GM19324 (cell line): Measurements from ENCODE around the gene CD200R1L.

ENCODE experiments used
- ATAC-seq: cut with Tn5 transposase; IDR thresholded peaks from one replicate; pipeline ENCODE4 v1.9.1; 2021; ENCODE audit warnings: mild to moderate bottlenecking, moderate library complexity; ENCODE audit not compliant: unreplicated experiment, low FRiP score

CD200R1L gene

DNA sequence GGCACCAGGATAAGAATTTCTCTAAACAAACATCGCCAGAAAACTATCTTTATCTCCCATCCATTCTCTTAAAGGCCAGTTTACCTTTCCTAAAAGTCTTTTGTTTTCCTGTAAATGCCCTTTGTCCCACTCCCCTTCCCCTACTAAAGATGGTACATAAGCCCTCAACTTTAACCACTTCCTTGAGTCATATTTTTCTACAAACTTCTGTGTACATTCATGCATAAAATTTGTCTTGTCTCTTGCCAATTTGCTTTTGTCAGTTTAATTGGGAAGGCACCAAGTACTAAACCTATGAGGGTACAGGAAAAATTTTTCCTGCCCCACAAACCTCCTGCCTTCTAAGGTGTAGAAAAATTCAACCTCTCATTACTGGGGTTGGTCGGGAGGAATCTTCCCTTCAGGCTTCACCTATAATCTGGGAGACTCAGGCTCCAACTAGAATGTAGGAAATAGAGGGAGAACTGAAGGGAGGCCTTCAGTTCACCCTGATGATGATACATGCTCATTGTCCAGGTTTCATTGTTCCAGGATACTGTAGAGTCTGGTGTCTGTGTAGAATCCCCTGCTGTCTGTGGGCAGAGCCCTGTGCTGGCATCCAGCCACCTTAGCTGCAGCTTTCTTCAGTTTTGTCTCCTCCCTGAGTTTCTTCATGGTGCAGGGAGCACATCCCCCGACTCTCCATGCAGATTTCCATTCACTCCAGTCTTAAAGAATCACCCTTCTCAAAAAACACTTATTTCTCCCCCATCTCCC, 53.2 kb downstream of the CD200R1L start:
- ATAC-seq: no peak

DNA sequence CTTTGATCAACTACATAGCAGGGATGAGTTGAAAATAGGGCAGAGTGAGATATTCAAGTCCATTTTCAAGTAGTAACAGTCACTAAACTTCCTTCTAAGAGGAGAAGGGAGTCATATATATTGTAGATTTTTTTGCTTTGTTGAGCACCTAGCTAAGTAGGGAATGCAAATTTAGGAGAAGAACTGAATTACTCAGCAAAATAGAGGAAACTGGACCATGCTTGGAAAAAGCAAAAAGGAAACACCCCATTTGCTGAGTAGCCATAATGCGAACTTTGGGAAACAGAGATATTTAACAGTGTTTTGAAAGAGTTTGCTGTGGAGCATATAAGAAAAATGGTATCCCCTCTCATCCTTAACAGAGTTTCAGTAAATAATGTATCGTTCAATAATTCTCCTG, 54.9 kb downstream of the CD200R1L start:
- ATAC-seq: no peak

DNA sequence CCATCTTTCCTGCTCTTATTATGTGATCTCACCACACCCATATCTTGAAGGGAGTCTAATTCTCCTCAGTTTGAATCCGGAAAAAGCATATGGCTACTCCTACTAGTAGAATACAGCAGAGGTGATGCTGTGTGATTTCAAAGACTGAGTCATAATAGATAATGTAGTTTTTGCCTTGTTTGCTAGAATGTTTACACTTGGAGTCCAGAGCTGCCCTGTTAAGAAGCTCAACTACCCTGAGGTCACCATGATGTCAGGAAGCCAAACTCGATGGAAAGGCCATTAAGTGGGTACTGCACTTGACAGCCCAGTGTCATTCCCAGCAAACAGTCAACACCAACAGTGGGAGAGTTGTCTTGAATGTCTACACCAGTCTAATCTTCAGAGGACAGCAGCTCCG, 56.9 kb downstream of the CD200R1L start:
- no peak for ATAC-seq

DNA sequence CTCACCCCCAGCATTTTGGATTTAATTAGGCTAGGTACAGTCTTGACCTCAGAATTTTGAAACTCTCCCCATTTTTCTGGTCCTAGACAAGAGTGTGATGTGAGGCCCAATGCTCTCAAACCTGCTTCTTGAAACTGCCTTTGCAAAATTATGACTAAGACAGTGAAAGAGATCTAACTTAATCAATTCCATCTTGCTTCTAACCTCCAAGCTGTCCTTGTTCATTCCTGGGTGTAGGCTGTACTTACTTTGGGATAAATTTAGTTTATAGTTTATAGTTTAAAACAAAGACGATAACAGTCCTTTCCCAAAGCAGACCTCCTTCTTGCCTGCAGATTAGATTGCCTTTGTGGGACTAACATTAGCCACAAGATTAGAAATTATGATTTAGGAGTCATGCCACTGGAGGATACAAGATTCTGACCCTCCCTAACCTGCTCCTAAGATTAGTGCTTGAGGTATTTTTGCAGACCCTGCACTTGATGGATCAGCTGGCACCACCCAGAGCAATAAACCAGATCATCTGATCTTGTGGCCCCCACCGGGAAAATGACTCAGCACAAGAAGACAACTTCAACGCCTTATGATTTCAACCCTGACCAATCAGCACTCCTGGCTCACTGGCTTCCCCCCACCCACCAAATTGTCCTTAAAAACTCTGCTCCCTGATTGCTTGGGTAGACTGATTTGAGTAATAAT, 59.6 kb downstream of the CD200R1L start:
- ATAC-seq: no peak

DNA sequence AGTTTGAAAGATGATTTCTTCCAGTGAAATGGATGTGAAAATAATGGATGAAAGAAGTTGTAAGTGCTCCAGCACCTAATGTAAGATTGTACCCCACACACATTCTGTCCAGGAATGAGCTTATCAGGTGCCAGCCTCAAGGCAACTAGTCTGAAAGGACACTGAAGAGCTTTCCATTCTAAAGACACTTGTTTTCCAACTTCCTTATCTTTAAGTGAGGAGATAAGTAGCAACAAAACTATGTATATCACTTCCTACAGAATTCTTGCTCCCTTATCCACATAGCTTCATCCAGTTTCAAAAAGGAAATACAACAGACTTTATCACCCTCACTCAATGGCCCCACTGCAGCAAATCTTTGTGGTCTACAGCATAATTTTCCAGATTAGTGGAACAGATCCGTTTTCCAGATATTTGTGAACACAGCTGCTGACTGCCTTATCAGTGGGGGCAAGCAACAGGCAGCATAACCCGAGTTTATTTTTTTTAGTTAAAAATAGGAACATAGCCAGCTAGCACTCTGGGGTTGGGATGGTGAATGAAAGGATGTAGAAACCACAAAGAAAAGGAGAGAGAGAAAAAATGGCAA, 60.6 kb downstream of the CD200R1L start:
- no peak for ATAC-seq

DNA sequence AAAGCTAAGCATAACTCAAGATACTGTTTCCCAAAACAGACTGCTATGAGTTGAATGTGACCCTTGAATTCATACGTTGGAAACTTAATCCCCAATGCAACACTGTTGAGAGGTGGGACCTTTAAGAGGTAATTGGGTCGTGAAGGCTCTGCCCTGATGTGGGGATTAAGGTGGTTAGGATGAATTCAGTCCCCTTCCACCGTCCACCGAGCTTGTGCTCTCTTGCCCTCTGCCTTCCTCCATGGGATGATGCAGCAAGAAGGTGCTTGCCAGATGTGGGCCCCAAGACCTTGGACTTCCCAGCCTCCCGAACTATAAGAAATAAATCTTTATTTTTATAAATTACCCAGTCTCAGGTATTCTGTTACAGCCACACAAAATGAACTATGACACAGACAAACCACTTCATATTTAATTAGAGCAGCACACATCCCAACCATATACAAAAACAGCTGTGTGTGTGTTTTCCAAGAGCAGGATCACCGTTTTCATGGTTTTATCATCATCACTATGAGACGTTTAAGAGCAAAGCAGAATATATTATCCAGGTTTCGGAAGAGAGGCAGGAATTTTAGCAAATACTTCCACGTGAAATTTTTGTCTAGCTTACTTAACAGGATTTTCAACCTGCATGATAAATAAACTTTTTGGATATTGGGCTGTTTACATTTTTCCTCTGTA, 61.2 kb downstream of the CD200R1L start:
- ATAC-seq: no peak

DNA sequence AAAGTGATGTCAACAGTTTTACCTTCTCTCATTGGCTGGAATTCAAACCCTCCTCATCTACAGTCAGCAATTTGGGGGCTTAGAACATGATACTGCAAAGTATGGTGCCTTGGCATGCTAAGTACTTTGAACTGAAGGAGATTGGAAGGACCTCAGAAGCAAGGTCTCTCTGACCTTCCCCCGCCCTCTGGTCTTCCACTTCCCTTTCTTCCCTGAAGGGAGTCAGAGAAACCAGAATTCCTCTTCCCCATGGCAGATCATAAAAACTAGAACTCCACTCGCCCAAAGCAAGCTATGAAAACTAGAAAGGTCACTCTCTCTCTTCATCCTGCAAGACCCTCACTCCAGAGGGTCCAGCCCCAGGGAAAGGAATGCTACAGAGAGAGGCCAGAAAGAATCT, 64.2 kb downstream of the CD200R1L start:
- no peak for ATAC-seq

DNA sequence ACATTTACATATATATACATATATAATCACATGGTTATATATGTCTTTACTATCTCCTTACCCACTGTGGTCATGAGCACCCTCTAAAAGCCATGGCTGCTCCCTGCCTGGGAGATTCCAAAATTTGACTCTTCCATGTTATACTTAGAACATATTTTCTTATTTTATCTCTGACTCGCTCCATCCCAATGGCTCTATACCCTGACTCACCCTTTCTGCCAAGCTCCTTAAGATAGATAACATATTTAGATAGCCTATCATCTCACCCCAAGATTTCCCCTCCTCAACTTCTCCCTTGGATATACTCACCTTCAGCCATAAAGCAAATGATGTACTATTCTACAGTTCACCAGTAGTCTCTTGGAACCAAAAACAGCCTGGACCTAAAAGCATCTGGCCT, 65.1 kb downstream of the CD200R1L start:
- ATAC-seq: no peak

DNA sequence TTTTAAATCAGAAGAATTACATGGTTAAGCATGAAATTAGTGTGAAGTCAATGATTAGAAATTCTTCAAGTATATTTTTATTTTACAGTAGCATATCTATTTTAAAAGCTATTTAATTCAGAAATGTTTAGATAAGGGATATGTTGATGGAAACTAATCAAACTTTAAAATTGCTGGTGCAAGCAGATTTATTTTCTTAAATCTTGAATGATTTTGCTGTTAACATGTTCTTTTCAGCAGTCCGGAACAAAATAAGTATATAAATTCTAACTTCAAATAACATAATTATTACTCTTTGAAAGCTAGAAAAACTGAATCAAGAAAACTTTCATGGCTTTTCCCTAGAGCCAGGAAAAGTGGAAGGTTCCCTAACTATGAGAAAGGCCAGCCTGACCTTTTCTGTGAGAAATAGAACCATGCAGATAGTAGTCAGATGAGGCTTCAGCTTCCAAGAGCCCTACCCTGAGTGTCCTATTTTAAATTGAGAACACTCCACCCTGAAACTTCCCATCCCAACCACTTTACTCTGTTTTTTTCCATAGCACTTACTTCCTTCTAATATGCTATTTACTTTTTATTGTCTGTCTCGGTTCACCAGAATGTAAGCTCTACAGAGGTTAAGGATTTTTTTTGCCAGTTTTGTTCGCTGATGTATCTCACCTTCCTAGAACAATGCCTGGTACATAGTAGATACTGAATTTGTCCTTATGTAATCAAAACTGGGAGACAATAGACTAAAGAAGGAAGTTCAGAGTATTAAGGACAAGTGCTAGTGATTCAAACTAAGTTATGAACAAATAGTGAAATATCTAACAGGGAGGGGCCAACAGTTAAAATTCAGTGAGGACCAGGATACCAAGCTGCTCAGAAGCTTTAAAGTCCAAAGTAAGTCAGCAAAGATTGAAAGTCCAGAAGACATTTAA, 66.8 kb downstream of the CD200R1L start:
- ATAC-seq: no peak

DNA sequence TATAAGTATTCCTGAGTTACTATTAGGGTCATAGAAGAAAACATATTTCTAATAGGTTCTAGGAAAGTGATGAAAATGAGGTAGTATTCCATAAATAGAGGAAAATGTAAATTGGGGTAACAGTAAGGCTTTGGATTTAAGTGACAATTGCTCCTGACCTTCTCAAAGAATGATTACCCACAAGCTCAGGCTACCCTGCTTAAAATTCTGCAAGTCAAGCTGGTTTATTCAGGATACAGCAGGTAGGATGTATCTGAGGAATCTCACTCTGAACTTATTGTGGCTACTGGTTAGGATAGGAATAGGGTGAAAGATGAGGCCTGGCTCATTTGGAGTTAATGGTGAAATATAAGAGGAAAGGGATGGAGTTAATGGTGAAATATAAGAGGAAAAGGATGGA, 67.7 kb downstream of the CD200R1L start:
- no peak for ATAC-seq

DNA sequence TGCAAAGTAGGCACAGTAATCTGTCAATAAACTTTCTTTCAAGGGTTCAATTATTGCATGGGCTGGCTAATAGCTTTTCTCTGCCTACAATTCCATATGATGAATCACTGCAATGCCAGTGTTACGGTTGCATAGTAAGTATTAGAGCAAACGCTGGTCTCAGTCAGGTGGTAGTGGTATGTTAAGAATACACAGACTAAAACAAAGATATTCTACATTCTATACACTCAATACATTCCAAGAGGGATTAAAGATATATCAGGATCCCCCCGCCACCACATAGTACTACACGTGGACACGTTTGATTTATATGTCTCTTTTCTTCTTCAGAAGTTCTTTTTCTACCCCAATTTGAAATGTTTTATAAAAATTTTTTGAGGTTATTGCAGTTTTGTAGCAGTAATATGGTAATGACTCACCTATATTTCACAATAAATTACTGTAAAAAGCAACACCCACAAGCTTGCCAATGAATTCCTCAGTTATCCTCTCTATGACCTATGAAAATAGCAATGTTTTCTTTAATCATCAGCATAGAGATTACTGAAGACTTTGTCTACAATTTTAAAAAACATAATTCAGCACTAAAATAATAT, 68.2 kb downstream of the CD200R1L start:
- no peak for ATAC-seq

DNA sequence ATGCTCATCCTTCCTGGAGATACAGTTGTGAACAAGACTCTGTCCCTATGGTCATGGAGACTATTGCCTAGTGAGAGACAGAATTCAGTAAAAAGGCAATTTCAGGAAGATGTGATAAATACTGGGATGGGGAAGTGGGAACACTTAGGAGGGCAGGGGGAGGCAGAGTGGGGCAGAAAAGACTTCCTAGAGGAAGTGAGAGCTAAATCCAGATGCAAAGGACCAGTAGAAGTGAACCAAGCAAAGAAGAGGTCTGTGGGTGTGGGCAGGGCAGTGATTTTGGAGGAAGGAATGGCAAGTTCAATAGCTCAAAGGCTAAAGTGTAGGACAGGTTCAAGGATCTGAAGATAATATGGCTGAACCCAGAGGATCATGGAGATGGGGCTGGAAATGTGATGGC, 68.9 kb downstream of the CD200R1L start:
- no peak for ATAC-seq

DNA sequence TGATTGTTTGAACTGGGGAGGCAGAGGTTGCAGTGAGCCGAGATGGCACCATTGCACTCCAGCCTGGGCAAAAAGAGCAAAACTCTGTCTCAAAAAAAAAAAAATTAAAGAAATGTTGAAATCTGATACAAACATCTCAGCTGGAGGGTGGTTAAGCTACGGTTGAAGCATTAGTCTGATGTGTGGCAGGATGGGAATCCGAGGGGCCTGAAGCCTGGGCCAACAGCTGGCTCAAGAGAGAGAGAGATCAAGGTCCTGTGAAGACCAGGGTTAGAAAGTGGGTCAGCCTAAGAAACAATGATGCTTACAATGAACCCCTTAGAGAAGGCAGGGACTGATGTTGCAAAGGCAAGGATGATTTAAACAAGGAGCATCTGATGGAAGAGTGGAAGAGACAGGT, 69.8 kb downstream of the CD200R1L start:
- no peak for ATAC-seq

DNA sequence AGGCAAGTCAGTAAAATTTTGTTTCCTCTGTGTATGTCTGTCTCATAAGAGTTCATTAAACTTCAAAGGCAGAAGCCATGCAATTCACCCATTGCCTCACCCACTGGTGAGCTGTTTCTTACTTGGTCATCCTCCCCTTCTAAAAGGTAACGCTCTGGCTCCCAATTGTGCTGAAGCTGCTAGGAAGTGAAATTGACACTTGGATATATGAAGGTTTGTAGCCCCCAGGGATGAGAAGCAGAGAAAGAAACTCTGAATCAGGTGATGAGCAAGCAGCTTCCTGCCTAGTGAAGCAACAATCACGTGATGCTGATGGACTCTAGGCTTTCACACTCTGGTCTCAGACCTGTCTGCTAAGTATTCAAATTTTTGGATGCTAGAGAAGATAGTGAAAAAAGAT, 70.7 kb downstream of the CD200R1L start:
- peak; percentile 47 for ATAC-seq

DNA sequence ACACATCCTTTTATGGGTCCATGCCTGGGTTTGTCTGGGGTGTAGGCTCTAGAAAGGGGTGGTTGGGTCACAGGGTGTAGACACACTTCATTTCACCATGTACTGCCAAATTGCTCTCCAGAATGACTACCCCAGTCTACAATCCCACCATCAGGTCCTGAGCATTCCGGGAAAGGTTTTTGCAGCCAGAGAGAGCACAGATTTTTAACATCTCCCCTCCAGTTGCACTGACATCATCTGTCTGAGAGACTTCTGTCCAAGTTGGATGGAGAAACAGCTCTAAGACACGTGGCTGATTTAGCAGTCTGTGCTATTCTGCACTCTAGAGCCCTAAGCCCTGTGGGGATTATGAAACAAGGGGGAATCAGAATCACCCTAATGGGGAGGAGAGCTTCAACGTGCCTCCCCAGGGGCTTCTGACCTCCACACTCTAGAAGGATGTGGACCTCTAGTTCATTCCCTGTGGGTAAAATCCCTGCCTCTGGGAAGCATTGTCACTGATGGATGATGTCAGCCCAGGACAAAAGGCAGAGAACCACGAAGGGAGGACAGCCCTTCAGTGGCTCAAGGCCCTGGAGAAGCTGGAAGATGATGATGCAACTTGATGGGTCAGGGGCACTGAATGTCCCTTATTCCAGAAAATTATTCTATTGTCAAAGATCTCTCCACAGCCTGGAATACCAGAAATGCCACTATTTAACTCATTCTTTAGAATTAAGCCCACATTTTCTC, 71.5 kb downstream of the CD200R1L start:
- no peak for ATAC-seq

DNA sequence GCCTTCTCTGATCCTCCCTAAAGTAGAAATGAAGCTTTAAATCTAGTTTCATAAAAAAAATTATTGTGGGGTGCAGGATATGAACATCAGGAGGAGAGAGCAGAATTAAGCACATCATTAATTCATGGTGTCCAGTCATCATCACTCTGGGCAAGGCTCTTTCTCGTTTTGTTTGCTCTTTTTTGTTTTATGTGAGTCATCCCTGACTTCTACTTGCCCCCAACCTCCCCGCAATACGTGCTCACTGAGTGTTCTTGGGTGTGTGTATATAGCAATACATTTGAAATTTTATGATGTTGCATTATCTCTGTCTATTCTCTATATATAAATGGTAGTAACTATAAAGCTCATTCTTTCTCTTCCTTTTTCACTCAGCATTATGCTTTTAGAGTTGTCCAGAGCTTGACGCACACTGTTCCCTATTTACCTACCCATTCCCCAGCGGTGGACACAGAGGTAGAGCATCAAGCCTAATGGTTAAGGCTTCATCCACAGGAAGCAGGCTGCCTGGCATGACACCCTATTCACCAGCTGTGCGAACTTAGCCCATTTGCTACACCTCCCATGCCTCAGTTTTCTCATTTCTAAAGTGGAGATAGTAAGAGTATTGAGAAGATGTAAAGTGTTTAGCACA, 72.3 kb downstream of the CD200R1L start:
- ATAC-seq: no peak

DNA sequence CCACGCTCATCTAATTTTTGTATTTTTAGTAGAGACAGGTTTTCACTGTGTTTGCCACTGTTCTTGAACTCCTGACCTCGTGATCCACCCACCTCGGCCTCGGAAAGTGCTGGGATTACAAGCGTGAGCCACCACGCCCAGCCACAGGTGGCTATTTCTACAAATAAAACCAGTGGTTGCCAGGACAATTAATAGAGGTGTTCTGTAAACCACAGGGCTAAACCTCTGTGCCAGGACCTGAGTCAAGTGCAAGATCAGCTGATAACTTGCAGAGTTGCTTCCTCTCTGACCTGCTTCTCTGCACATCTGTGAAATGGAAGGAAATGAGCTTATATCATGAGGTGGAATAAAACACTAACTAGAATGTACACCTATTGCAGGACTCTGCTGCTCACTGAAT, 72.8 kb downstream of the CD200R1L start:
- ATAC-seq: no peak

DNA sequence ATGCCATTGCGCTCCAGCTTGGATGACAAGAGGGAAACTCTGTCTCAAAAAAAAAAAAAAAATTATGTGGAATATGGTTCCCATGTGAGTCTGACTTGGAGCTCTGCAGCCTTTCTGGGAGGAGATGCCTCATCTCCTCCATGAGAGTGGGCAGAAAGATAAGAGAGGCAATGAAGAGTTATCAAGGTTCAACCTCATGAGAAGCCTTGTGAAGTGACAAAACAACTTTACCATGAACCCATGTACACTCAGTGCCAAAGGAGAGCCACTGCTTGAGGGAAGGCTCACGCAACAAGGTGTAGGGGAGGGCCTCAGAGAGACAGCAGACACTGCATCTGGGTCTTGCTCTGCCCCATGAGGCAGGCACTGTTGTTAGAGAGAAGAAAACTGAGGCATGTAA, 75.7 kb downstream of the CD200R1L start:
- ATAC-seq: no peak
